AG04450 (cell line): ENCODE data around the gene MANBA. TPM values are rescaled to one million over a fixed set of nuclear protein-coding genes. Genes with fewer than 3 reads are reported as not detected.
A peak's percentile ranks its signal among the peaks of the same experiment; 100 is the strongest.
"Not testable (repeated sequence)": the region's sequence is repeated elsewhere in the genome, so short reads cannot be mapped to it uniquely, and the experiment has no call there.

Source experiments
- CTCF ChIA-PET: fragments of 300-600, 350-600 bp; formaldehyde crosslinking; extraction: SDS; loops from one replicate; lab custom pipeline; 2022; ENCODE audit warnings: antibody characterized with exemption, inconsistent platforms; lab: Charles Lee
- POLR2A ChIA-PET: fragments of 350-600 bp; formaldehyde crosslinking; extraction: SDS; loops from one replicate; lab custom pipeline; 2021; ENCODE audit warnings: antibody characterized with exemption, inconsistent platforms; lab: Yijun Ruan, JAX
- DNase-seq: peaks from one replicate; pipeline ENCODE4 v3.0.0-alpha.2; 2011; ENCODE audit warnings: low read depth, low spot score
- H3K27ac ChIP-seq: one replicate; pipeline ENCODE4 v1.5.1; 2012; ENCODE audit warnings: low read depth, low read length, control low read depth
- H3K27me3 ChIP-seq: one replicate; pipeline ENCODE4 v1.6.0; 2012; ENCODE audit warnings: low read length; ENCODE audit not compliant: control insufficient read depth, insufficient read depth
- H3K4me3 ChIP-seq: 2 replicates; pipeline ENCODE4 v1.5.1; 2011; ENCODE audit warnings: mild to moderate bottlenecking, low read depth, low read length, control low read depth
- H3K9me3 ChIP-seq: 2 replicates; pipeline ENCODE4 v1.5.1; 2012; ENCODE audit warnings: low read length; ENCODE audit not compliant: control insufficient read depth, insufficient read depth
- polyA plus RNA-seq: library from polyadenylated mRNA; depleted of rRNA; stranded (reverse); fragments of >200 nt; gene quantifications from 2 replicates; pipeline ENCODE4 v1.2.3, GENCODE V29; 2011
- TF ChIP-seq, protein P1 (sequence below): IDR thresholded peaks from 2 replicates; pipeline ENCODE4 v1.5.1; 2011; ENCODE audit warnings: low read depth, low read length, control low read depth, inconsistent platforms

The MANBA gene
- polyA plus RNA-seq, 1 experiment, result 20.9 TPM

DNA sequence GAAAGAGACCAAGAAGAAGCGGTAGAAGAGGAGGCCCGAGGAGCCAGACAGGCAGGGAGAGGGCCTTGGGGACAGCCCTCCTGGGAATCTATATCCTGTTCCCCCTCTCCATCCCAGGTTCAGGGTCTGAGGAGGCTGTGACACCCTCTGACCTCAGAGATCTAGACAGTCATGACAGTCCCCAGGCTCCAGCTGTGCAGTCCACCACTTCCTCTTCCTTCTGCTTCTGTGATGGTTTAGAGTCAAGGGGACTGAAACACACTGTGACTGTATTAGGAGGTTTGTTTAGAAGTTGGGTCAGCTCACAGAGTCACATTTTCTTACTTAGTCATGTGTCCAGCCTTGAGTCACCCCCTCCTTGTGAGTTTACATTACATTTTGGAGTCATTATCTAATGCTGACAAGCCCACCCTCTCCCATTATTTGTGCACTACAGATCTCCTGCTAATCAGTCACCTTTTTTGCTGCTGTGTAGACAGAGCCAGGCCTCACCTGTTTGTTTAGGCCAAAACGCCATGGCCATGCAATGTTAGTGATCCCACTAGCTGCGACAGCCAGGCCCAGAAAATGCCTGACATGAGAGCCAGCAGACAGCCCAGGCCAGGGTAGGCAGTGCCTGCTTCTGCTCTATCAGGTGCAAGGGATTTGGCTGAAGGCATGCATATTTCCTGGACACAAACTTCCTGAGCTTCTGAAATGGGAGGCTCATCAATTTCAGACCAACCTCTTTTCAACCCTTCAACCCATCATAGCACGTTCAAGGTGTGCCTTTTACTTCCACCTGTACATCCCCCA, 26.0 kb downstream of the MANBA start:
- ChIA-PET CTCF (no interaction called here), POLR2A (no interaction called here)
- Histone ChIP-seq H3K27me3 (no peaks in the 10 kb centered on the region), H3K27ac (peak overlapping the region; percentile 22), H3K9me3 (peaks cover 15% of the 10 kb centered on the region), H3K4me3 (no peak overlapping the region)
- TF ChIP-seq, protein P1, sequence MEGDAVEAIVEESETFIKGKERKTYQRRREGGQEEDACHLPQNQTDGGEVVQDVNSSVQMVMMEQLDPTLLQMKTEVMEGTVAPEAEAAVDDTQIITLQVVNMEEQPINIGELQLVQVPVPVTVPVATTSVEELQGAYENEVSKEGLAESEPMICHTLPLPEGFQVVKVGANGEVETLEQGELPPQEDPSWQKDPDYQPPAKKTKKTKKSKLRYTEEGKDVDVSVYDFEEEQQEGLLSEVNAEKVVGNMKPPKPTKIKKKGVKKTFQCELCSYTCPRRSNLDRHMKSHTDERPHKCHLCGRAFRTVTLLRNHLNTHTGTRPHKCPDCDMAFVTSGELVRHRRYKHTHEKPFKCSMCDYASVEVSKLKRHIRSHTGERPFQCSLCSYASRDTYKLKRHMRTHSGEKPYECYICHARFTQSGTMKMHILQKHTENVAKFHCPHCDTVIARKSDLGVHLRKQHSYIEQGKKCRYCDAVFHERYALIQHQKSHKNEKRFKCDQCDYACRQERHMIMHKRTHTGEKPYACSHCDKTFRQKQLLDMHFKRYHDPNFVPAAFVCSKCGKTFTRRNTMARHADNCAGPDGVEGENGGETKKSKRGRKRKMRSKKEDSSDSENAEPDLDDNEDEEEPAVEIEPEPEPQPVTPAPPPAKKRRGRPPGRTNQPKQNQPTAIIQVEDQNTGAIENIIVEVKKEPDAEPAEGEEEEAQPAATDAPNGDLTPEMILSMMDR, result no peak
- DNase-seq, result no peak

DNA sequence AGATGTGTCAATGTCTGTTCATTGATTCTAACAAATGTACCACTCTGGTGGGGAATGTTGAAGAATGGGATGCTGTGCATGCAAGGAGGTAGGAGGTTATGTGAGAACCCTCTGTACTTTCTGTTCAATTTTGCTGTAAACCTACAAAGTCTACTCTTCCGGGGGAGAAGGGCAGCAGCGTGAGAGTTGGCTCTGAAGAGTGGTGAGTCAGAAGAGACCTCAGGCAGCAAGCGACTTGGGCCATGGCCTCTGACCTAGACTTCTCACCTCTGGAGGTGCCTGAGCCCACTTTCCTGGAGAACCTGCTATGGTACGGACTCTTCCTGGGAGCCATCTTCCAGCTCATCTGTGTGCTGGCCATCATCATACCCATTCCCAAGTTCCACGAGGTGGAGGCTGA, 26.7 kb downstream of the MANBA start:
- POLR2A ChIA-PET, result no interaction called here
- H3K9me3 ChIP-seq, result peaks cover 15% of the 10 kb centered on the region
- no peak overlapping the region for H3K4me3 ChIP-seq
- peak overlapping the region; percentile 22 for H3K27ac ChIP-seq
- TF ChIP-seq, protein P1, result no peak
- DNase-seq, result no peak
- H3K27me3 ChIP-seq, result no peaks in the 10 kb centered on the region
- CTCF ChIA-PET, result no interaction called here

GRCh38 chr4:102733084-102733483, 27.7 kb downstream of the MANBA start:
- Histone ChIP-seq H3K4me3 (no peak overlapping the region), H3K9me3 (peaks cover 15% of the 10 kb centered on the region), H3K27ac (no peak overlapping the region), H3K27me3 (no peaks in the 10 kb centered on the region)
- ChIA-PET POLR2A (no interaction called here), CTCF (no interaction called here)
- TF ChIP-seq, protein P1, result no peak
- no peak for DNase-seq

DNA sequence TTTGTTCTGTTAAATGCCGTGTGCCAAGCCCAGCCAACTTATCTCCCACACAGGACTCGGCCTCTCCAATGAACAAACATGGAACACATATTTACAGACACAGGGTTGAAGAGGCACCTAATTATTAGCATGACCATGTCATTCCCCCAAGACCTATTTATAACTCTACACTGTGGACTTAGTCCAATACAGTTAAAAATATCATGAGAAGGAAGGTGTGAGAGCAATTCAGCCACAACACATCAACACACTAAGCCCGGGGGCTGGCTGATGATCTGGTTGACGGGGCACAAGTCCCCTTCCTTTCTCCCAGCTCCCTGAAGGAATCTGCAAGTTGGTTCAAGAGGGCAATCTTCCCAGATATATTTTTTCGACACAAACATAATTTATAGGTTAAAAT, 28.1 kb downstream of the MANBA start:
- CTCF ChIA-PET, result no interaction called here
- TF ChIP-seq, protein P1, result no peak

DNA sequence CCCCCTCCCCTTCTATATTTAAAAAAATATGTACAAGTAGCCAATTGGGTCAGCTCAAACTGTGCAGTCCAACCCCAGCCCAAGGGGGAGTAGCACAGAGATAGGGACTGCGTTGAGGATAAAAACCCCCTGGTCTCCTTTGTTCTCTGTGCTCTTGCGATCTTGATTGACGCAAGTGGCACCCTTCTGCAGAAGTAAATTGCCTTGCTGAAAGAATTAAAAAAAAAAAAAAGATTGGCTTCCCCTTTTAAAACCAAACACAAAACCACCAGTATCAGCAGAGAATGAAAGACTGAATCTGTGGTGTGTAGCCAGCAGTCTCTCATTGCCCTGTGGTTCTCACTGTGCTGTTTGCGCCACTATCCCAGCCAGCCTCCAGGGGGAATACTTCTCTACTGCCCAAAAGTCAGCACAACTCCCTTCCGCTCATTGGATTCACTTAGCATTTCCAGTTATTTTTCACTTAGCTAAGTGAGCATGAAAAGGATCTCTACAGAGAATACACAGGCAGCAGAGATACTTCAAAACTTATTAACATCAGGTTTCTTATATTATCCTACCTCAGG, 29.7 kb downstream of the MANBA start:
- TF ChIP-seq, protein P1, result peak; percentile 13; the same call in 1 of the 2 replicates
- Histone ChIP-seq H3K9me3 (peaks cover 15% of the 10 kb centered on the region), H3K27ac (no peak overlapping the region), H3K27me3 (no peaks in the 10 kb centered on the region), H3K4me3 (no peak overlapping the region)
- CTCF ChIA-PET, result interaction anchor here (1.0 kb wide), 1 partner anchor 360 kb away, joined by 3 read pairs; no protein-coding TSS in a partner anchor
- POLR2A ChIA-PET, result no interaction called here
- DNase-seq, result no peak

More for the DNA sequence above, 28.1 kb downstream of the MANBA start:
- Histone ChIP-seq H3K27ac (no peak overlapping the region), H3K9me3 (peaks cover 15% of the 10 kb centered on the region), H3K27me3 (no peaks in the 10 kb centered on the region), H3K4me3 (no peak overlapping the region)
- POLR2A ChIA-PET, result no interaction called here
- no peak for DNase-seq

DNA sequence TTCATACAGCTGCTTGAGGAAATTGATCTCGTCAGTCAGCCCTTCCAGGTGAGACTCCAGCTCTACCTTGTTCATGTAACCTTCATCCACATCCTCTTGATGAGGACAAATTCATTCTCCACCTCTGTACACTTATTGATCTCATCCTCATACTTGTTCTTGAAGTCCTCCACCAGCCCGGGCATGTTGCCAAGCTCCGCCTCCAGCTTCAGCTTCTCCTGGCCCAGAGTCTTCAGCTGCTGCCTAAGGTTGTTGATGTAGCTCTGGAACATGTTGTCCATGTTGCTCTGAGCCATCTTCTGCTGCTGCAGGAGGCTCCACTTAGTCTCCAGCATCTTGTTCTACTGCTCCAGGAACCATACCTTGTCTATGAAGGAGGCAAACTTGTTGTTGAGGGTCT, 31.3 kb downstream of the MANBA start:
- H3K4me3 ChIP-seq, H3K27me3 ChIP-seq, CTCF ChIA-PET, H3K27ac ChIP-seq, POLR2A ChIA-PET, DNase-seq: not testable (repeated sequence)
- peaks cover 15% of the 10 kb centered on the region for H3K9me3 ChIP-seq

GRCh38 chr4:102726919-102727318, 33.8 kb downstream of the MANBA start:
- DNase-seq, H3K4me3 ChIP-seq, POLR2A ChIA-PET, H3K27ac ChIP-seq, CTCF ChIA-PET, H3K27me3 ChIP-seq: not testable (repeated sequence)
- peaks cover 15% of the 10 kb centered on the region for H3K9me3 ChIP-seq
